IMR-90 (cell line): ENCODE data around the gene ATRX. TPM values are rescaled to one million over a fixed set of nuclear protein-coding genes. Genes with fewer than 3 reads are reported as not detected.

ENCODE experiments used
- ATAC-seq: fragments of 200-7000 bp; cut with Tn5 transposase; 2 replicates; pipeline ENCODE4 v1.9.1; 2020; ENCODE audit warnings: low read depth, mild to moderate bottlenecking, moderate library complexity
- BruUV-seq: library from RNA; stranded (reverse); fragments of 400-500 nt; replicated peaks from 2 replicates; lab custom pipeline; 2021; lab: Mats Ljungman, UMichigan
- CTCF ChIA-PET: fragments of 300-600 bp; formaldehyde crosslinking; extraction: SDS; loops from one replicate; lab custom pipeline; 2021; ENCODE audit warnings: antibody characterized with exemption; lab: Yijun Ruan, JAX
- POLR2A ChIA-PET: fragments of 300-600 bp; sonication (Branson Sonifier 250); formaldehyde crosslinking; loops from one replicate; lab custom pipeline; 2022; ENCODE audit warnings: antibody characterized with exemption; ENCODE audit not compliant: unreplicated experiment; lab: Charles Lee
- DNase-seq: peaks from one replicate; pipeline ENCODE4 v3.0.0; 2013
- H2AFZ ChIP-seq: replicated peaks from 2 replicates; pipeline ENCODE3; 2013; ENCODE audit warnings: low read length, mild to moderate bottlenecking; ENCODE audit not compliant: poor library complexity
- H2AK5ac ChIP-seq: 2 replicates; pipeline ENCODE4 v1.6.1; 2013; ENCODE audit warnings: low read depth, low read length, inconsistent platforms
- H2AK9ac ChIP-seq: replicated peaks from 2 replicates; pipeline ENCODE3; 2013; ENCODE audit warnings: mild to moderate bottlenecking, low read depth, low read length, moderate library complexity; ENCODE audit not compliant: poor library complexity
- H2BK120ac ChIP-seq: 2 replicates; pipeline ENCODE4 v1.6.1; 2013; ENCODE audit warnings: low read depth, low read length, inconsistent platforms
- H2BK15ac ChIP-seq: 3 replicates; pipeline ENCODE4 v1.6.1; 2013; ENCODE audit warnings: low read depth, low read length, inconsistent platforms
- H2BK20ac ChIP-seq: 2 replicates; pipeline ENCODE4 v1.6.1; 2013; ENCODE audit warnings: low read depth, mild to moderate bottlenecking, inconsistent platforms, low read length, moderate library complexity
- H2BK5ac ChIP-seq: 2 replicates; pipeline ENCODE4 v1.6.1; 2013; ENCODE audit warnings: mild to moderate bottlenecking, low read depth, low read length, inconsistent platforms; ENCODE audit not compliant: poor library complexity, severe bottlenecking
- H3K14ac ChIP-seq: replicated peaks from 2 replicates; pipeline ENCODE4 v1.6.1; 2013; ENCODE audit warnings: low read depth, low read length, inconsistent platforms
- H3K18ac ChIP-seq: 2 replicates; pipeline ENCODE4 v1.6.1; 2013; ENCODE audit warnings: low read depth, low read length, control low read depth
- H3K23ac ChIP-seq: 2 replicates; pipeline ENCODE4 v1.6.1; 2013; ENCODE audit warnings: low read depth, low read length, inconsistent platforms
- H3K27ac ChIP-seq: 2 replicates; pipeline ENCODE4 v1.5.1; 2013; ENCODE audit warnings: mild to moderate bottlenecking, control low read depth, low read length; ENCODE audit not compliant: insufficient read depth
- H3K27me3 ChIP-seq: 2 replicates; pipeline ENCODE4 v1.6.1; 2013; ENCODE audit warnings: low read length; ENCODE audit not compliant: control insufficient read depth, insufficient read depth
- H3K36me3 ChIP-seq: 2 replicates; pipeline ENCODE4 v1.6.1; 2013; ENCODE audit warnings: low read length, mixed read lengths; ENCODE audit not compliant: control insufficient read depth, insufficient read depth
- H3K4ac ChIP-seq: 2 replicates; pipeline ENCODE4 v1.6.1; 2013; ENCODE audit warnings: low read depth, low read length, inconsistent platforms
- H3K4me1 ChIP-seq: 2 replicates; pipeline ENCODE4 v1.6.1; 2013; ENCODE audit warnings: low read length, mixed read lengths; ENCODE audit not compliant: control insufficient read depth, insufficient read depth
- H3K4me2 ChIP-seq: 2 replicates; pipeline ENCODE4 v1.6.1; 2013; ENCODE audit warnings: low read depth, mild to moderate bottlenecking, control low read depth, low read length, moderate library complexity
- H3K4me3 ChIP-seq: 2 replicates; pipeline ENCODE4 v1.5.1; 2013; ENCODE audit warnings: low read depth, mild to moderate bottlenecking, control low read depth, low read length, moderate library complexity; ENCODE audit not compliant: insufficient read depth
- H3K56ac ChIP-seq: 2 replicates; pipeline ENCODE4 v1.6.1; 2013; ENCODE audit warnings: low read length, inconsistent platforms; ENCODE audit not compliant: insufficient read depth; ENCODE audit errors: extremely low read depth
- H3K79me1 ChIP-seq, 2 experiments: 2 replicates each; pipeline ENCODE4 v1.6.1; 2013; ENCODE audit warnings: low read length in 2 of 2, inconsistent platforms in 1 of 2, low read depth in 1 of 2
- H3K9ac ChIP-seq: 2 replicates; pipeline ENCODE4 v1.6.1; 2013; ENCODE audit warnings: low read depth, low read length, control low read depth
- H3K9me1 ChIP-seq: 2 replicates; pipeline ENCODE4 v1.6.1; 2013; ENCODE audit warnings: low read length, inconsistent platforms; ENCODE audit not compliant: insufficient read depth
- H3K9me3 ChIP-seq: 2 replicates; pipeline ENCODE4 v1.6.1; 2013; ENCODE audit warnings: low read length; ENCODE audit not compliant: control insufficient read depth, insufficient read depth
- H4K20me1 ChIP-seq: 2 replicates; pipeline ENCODE4 v1.6.1; 2013; ENCODE audit warnings: low read length, inconsistent platforms; ENCODE audit not compliant: insufficient read depth
- H4K5ac ChIP-seq: 2 replicates; pipeline ENCODE4 v1.6.1; 2013; ENCODE audit warnings: mild to moderate bottlenecking, low read depth, low read length, control low read depth
- H4K8ac ChIP-seq, 2 experiments: 2 replicates each; pipeline ENCODE4 v1.6.1; 2013; ENCODE audit warnings: low read depth in 2 of 2, low read length in 2 of 2, control low read depth in 1 of 2, inconsistent platforms in 1 of 2
- H4K91ac ChIP-seq: 2 replicates; pipeline ENCODE4 v1.6.1; 2013; ENCODE audit warnings: low read depth, low read length, inconsistent platforms; ENCODE audit not compliant: insufficient read depth
- CEBPB ChIP-seq: IDR thresholded peaks from 2 replicates; pipeline ENCODE4 v1.6.1; 2012; ENCODE audit warnings: low read depth, low read length, improper control_type of control experiment
- CHD1 ChIP-seq: IDR thresholded peaks from 2 replicates; pipeline ENCODE4 v1.6.1; 2012; ENCODE audit warnings: low read depth, low read length, improper control_type of control experiment
- MAZ ChIP-seq: IDR thresholded peaks from 2 replicates; pipeline ENCODE4 v1.6.1; 2012; ENCODE audit warnings: low read depth, mild to moderate bottlenecking, low read length, improper control_type of control experiment, moderate library complexity, borderline replicate concordance
- MXI1 ChIP-seq: IDR thresholded peaks from 2 replicates; pipeline ENCODE4 v1.6.1; 2012; ENCODE audit warnings: low read depth, mild to moderate bottlenecking, low read length, moderate library complexity, borderline replicate concordance
- NFE2L2 ChIP-seq: fragments of 150-350 bp; IDR thresholded peaks from 2 replicates; pipeline ENCODE4 v1.6.1; 2016; ENCODE audit warnings: low read depth, mild to moderate bottlenecking, low read length
- POLR2A ChIP-seq: IDR thresholded peaks from 2 replicates; pipeline ENCODE4 v1.6.1; 2012; ENCODE audit warnings: mild to moderate bottlenecking, low read depth, low read length
- RAD21 ChIP-seq: IDR thresholded peaks from 2 replicates; pipeline ENCODE4 v1.6.1; 2012; ENCODE audit warnings: low read length, improper control_type of control experiment
- RCOR1 ChIP-seq: IDR thresholded peaks from 2 replicates; pipeline ENCODE4 v1.6.1; 2012; ENCODE audit warnings: mild to moderate bottlenecking, low read length, improper control_type of control experiment; ENCODE audit not compliant: insufficient replicate concordance
- RFX5 ChIP-seq: IDR thresholded peaks from 2 replicates; pipeline ENCODE4 v1.8.0; 2012; ENCODE audit warnings: low read depth, mild to moderate bottlenecking, low read length, moderate library complexity
- SMC3 ChIP-seq: fragments of 150-350 bp; IDR thresholded peaks from 2 replicates; pipeline ENCODE4 v1.6.1; 2016; ENCODE audit warnings: low read depth, mild to moderate bottlenecking, antibody characterized with exemption, low read length, moderate library complexity
- WGBS, 2 experiments: methylation state at CpG; one replicate each; pipeline versions ENCODE4 v1.1.5 to v1.1.7; 2013; ENCODE audit warnings: missing lambda C conversion rate in 2 of 2; ENCODE audit not compliant: insufficient read length in 1 of 2; ENCODE audit errors: extremely low coverage in 2 of 2; 5-methylcytosine and 5-hydroxymethylcytosine counted together
- dilution Hi-C: fragments of 300-500 bp; cut with HindIII; formaldehyde crosslinking; loops from one replicate; pipeline ENCODE4 v1.14.3; 2018; ENCODE audit warnings: low sequenced_read_pairs; ENCODE audit not compliant: unreplicated experiment
- in situ Hi-C: fragments of 300-500 bp; cut with MboI; formaldehyde crosslinking; loops from 3 replicates; pipeline ENCODE4 v1.14.3; 2019; ENCODE audit warnings: low sequenced_read_pairs, inconsistent platforms, mixed read lengths
- intact Hi-C: fragments of 100-400 bp; cut with micrococcal nuclease; formaldehyde crosslinking; loops from 2 replicates; pipeline ENCODE4 v1.10.0; 2022
- polyA plus RNA-seq, 3 experiments: library from polyadenylated mRNA; depleted of rRNA; stranded (reverse); fragments of >200 nt; gene quantifications; 2 replicates each; pipeline ENCODE4 v1.2.3, GENCODE V29; 2012; ENCODE audit warnings: low replicate concordance in 1 of 3
- total RNA-seq: library from RNA; depleted of rRNA; stranded (reverse); fragments of >200 nt; gene quantifications from 2 replicates; pipeline ENCODE4 v1.2.3, GENCODE V29; 2012
- TF ChIP-seq, protein P1 (sequence below): conservative IDR thresholded peaks from 2 replicates; pipeline ENCODE4 v1.5.1; 2012; ENCODE audit warnings: mild to moderate bottlenecking, low read depth, low read length, improper control_type of control experiment
- TF ChIP-seq, protein P2 (sequence below): fragments of 150-350 bp; IDR thresholded peaks from 2 replicates; pipeline ENCODE4 v1.6.1; 2016; ENCODE audit warnings: low read depth, mild to moderate bottlenecking, low read length, moderate library complexity, borderline replicate concordance
- TF ChIP-seq, protein P3 (sequence below): fragments of 150-350 bp; IDR thresholded peaks from 2 replicates; pipeline ENCODE4 v1.6.1; 2017; ENCODE audit warnings: mild to moderate bottlenecking, antibody characterized with exemption, low read length, low read depth

Gene ATRX
- total and polyA plus RNA-seq, 2 of the 4 experiments (the other 2 are of a cell fraction), result 20.7 to 73.8 TPM

DNA sequence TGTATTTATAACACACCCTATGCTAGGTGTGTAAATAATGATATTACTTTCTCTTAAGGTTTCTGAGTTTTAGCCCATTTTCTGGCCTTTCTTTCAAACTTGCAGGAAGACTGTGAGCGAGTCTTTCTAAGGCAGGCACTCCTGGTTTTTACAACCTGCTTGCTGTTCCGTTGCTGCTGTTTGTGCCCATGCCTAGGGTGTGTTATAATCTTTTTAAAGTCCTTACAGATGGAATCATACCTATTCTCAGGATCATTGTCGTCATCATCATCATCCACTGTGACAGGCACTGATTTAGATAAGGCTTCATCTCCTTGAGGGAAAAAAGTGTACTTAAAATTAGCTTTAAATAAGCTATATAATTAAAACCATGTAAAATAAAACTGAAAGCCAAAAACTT, 110.0 kb downstream of the ATRX start:
- Histone ChIP-seq H2BK5ac (no peak overlapping the region), H3K23ac (no peak overlapping the region), H2AK5ac (no peak overlapping the region), H2AFZ (no peak overlapping the region), H3K4me2 (no peak overlapping the region), H2BK15ac (no peak overlapping the region), H3K9me1 (no peaks in the 10 kb centered on the region), H3K4me1 (no peaks in the 10 kb centered on the region), H2AK9ac (no peak overlapping the region), H3K14ac (no peak overlapping the region), H2BK120ac (no peak overlapping the region), H3K9me3 (no peaks in the 10 kb centered on the region), H3K4me3 (no peak overlapping the region), H3K9ac (no peak overlapping the region), H4K5ac (no peak overlapping the region), H3K18ac (no peak overlapping the region), H3K56ac (no peak overlapping the region), H3K4ac (no peak overlapping the region), H3K27me3 (no peaks in the 10 kb centered on the region), H4K8ac (no peak overlapping the region), H4K91ac (no peak overlapping the region), H2BK20ac (no peak overlapping the region), H4K20me1 (no peaks in the 10 kb centered on the region), H3K27ac (no peak overlapping the region), H3K36me3 (peaks cover 2% of the 10 kb centered on the region), H3K79me1 (no peaks in the 10 kb centered on the region)
- ChIA-PET CTCF (no interaction called here), POLR2A (no interaction called here)
- no peak for DNase-seq
- dilution Hi-C loops, result no loop called here
- no TSS peak for BruUV-seq
- TF ChIP-seq CEBPB (no peak), RFX5 (no peak), NFE2L2 (no peak), MXI1 (no peak), POLR2A (no peak), RAD21 (no peak), RCOR1 (no peak), MAZ (no peak), CHD1 (no peak), SMC3 (no peak)
- TF ChIP-seq, protein P1, sequence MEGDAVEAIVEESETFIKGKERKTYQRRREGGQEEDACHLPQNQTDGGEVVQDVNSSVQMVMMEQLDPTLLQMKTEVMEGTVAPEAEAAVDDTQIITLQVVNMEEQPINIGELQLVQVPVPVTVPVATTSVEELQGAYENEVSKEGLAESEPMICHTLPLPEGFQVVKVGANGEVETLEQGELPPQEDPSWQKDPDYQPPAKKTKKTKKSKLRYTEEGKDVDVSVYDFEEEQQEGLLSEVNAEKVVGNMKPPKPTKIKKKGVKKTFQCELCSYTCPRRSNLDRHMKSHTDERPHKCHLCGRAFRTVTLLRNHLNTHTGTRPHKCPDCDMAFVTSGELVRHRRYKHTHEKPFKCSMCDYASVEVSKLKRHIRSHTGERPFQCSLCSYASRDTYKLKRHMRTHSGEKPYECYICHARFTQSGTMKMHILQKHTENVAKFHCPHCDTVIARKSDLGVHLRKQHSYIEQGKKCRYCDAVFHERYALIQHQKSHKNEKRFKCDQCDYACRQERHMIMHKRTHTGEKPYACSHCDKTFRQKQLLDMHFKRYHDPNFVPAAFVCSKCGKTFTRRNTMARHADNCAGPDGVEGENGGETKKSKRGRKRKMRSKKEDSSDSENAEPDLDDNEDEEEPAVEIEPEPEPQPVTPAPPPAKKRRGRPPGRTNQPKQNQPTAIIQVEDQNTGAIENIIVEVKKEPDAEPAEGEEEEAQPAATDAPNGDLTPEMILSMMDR, result no peak
- TF ChIP-seq, protein P2, sequence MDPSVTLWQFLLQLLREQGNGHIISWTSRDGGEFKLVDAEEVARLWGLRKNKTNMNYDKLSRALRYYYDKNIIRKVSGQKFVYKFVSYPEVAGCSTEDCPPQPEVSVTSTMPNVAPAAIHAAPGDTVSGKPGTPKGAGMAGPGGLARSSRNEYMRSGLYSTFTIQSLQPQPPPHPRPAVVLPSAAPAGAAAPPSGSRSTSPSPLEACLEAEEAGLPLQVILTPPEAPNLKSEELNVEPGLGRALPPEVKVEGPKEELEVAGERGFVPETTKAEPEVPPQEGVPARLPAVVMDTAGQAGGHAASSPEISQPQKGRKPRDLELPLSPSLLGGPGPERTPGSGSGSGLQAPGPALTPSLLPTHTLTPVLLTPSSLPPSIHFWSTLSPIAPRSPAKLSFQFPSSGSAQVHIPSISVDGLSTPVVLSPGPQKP, result no peak
- TF ChIP-seq, protein P3, sequence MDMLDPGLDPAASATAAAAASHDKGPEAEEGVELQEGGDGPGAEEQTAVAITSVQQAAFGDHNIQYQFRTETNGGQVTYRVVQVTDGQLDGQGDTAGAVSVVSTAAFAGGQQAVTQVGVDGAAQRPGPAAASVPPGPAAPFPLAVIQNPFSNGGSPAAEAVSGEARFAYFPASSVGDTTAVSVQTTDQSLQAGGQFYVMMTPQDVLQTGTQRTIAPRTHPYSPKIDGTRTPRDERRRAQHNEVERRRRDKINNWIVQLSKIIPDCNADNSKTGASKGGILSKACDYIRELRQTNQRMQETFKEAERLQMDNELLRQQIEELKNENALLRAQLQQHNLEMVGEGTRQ, result no peak
- ATAC-seq, result no peak
- in situ Hi-C loops, result no loop called here
- WGBS, 2 experiments, result no CpG with 5 or more reads among the region's 3 CpGs
- intact Hi-C loops, result no loop called here
